Upper lobe of right lung (tissue), 1 donor: ENCODE data around the gene HOXA7. TPM values are rescaled to one million over a fixed set of nuclear protein-coding genes. Genes with fewer than 3 reads are reported as not detected.

Experiments used
- ATAC-seq: fragments of 200-7000 bp; cut with Tn5 transposase; one replicate; pipeline ENCODE4 v1.9.1; 2020; ENCODE audit warnings: mild to moderate bottlenecking, moderate library complexity
- DNase-seq: peaks from one replicate; pipeline ENCODE4 v3.0.0-alpha.2; 2020
- H3K27ac ChIP-seq: fragments of 200-600 bp; one replicate; pipeline ENCODE4 v1.8.0; 2022
- H3K27me3 ChIP-seq: fragments of 200-600 bp; one replicate; pipeline ENCODE4 v1.8.0; 2022; ENCODE audit warnings: mild to moderate bottlenecking
- H3K36me3 ChIP-seq: fragments of 200-600 bp; one replicate; pipeline ENCODE4 v1.8.0; 2022
- H3K4me1 ChIP-seq: fragments of 200-600 bp; one replicate; pipeline ENCODE4 v1.8.0; 2022
- H3K4me3 ChIP-seq: fragments of 200-600 bp; one replicate; pipeline ENCODE4 v1.8.0; 2022; ENCODE audit warnings: mild to moderate bottlenecking
- H3K9me3 ChIP-seq: fragments of 200-600 bp; one replicate; pipeline ENCODE4 v1.8.0; 2022
- CTCF ChIP-seq: fragments of 200-600 bp; IDR thresholded peaks from one replicate; pipeline ENCODE4 v1.8.0; 2022; ENCODE audit warnings: antibody characterized with exemption
- intact Hi-C: fragments of 100-400 bp; cut with DNase I; formaldehyde crosslinking; loops from one replicate; pipeline ENCODE4 v1.11.0; 2022
- total RNA-seq: library from RNA; stranded (reverse); fragmentation: NEBNext Ultra II Directional; extraction: Animal tissue kit (Norgen Biotek cat#: 25700); gene quantifications from one replicate; pipeline ENCODE4 v1.2.1, GENCODE V29; 2021
- donor health status: DM: no; HTN: yes; CAD: no; lungs with severe emphysema.

Gene HOXA7
- total RNA-seq, 1 donor from 2014 or later: 2.9 TPM

GRCh38 chr7:27142580-27143022, 13.9 kb downstream of the HOXA7 start:
- H3K36me3 ChIP-seq: no peaks in the 10 kb centered on the region
- peak overlapping the region; percentile 96 for H3K27ac ChIP-seq
- TF ChIP-seq CTCF: no peak
- peaks cover 4% of the 10 kb centered on the region for H3K4me1 ChIP-seq
- ATAC-seq (no peak), DNase-seq (no peak)
- peaks cover 35% of the 10 kb centered on the region for H3K27me3 ChIP-seq
- H3K9me3 ChIP-seq: no peaks in the 10 kb centered on the region
- intact Hi-C loops: loop anchor here (5.0 kb wide), 1 partner anchor 45 kb away; the partner anchor contains the start of gene HOXA1
- H3K4me3 ChIP-seq: peak overlapping the region; percentile 70

GRCh38 chr7:27141923-27142579, 14.4 kb downstream of the HOXA7 start:
- ATAC-seq: no peak
- Histone ChIP-seq H3K27ac (peak overlapping the region; percentile 96), H3K4me3 (peak overlapping the region; percentile 70), H3K27me3 (peaks cover 37% of the 10 kb centered on the region), H3K36me3 (no peaks in the 10 kb centered on the region), H3K4me1 (peaks cover 4% of the 10 kb centered on the region), H3K9me3 (no peaks in the 10 kb centered on the region)
- DNase-seq: no peak
- intact Hi-C loops: loop anchor here (5.0 kb wide), 1 partner anchor 45 kb away; the partner anchor contains the start of gene HOXA1
- TF ChIP-seq CTCF: no peak

- Histone ChIP-seq H3K27me3 (peaks cover 35% of the 10 kb centered on the region), H3K9me3 (no peaks in the 10 kb centered on the region), H3K27ac (peak overlapping the region; percentile 96), H3K36me3 (no peaks in the 10 kb centered on the region), H3K4me3 (peak overlapping the region; percentile 70), H3K4me1 (peaks cover 12% of the 10 kb centered on the region)
- no peak for ATAC-seq
- TF ChIP-seq CTCF: no peak
- intact Hi-C loops: loop anchor here (5.0 kb wide), 1 partner anchor 44 kb away; the partner anchor contains the start of gene HOXA1
- no peak for DNase-seq
Observed at GRCh38 chr7:27141137-27141922, 15.1 kb downstream of the HOXA7 start.

- no peak for TF ChIP-seq CTCF
- no peak for DNase-seq
- H3K36me3 ChIP-seq: no peaks in the 10 kb centered on the region
- H3K27ac ChIP-seq: peak overlapping the region; percentile 96
- intact Hi-C loops: loop anchor here (5.0 kb wide), 1 partner anchor 43 kb away; the partner anchor contains the start of gene HOXA1
- peaks cover 22% of the 10 kb centered on the region for H3K4me1 ChIP-seq
- H3K4me3 ChIP-seq: peak overlapping the region; percentile 70
- no peak for ATAC-seq
- no peaks in the 10 kb centered on the region for H3K9me3 ChIP-seq
- peaks cover 27% of the 10 kb centered on the region for H3K27me3 ChIP-seq
Observed at GRCh38 chr7:27140126-27140857, 16.2 kb downstream of the HOXA7 start.

- peak; percentile 61 for DNase-seq
- Histone ChIP-seq H3K36me3 (no peaks in the 10 kb centered on the region), H3K27ac (peak overlapping the region; percentile 96), H3K4me1 (peaks cover 30% of the 10 kb centered on the region), H3K9me3 (no peaks in the 10 kb centered on the region), H3K27me3 (peaks cover 24% of the 10 kb centered on the region), H3K4me3 (peak overlapping the region; percentile 70)
- no peak for TF ChIP-seq CTCF
- ATAC-seq: no peak
- intact Hi-C loops: loop anchor here (5.0 kb wide), 1 partner anchor 42 kb away; the partner anchor contains the start of gene HOXA1
Observed at GRCh38 chr7:27139334-27140125, 16.9 kb downstream of the HOXA7 start.
